ENCODE measurements around the gene CHAF1A. TPM values are rescaled to one million over a fixed set of nuclear protein-coding genes. Genes with fewer than 3 reads are reported as not detected.

The CHAF1A gene
- total and polyA plus RNA-seq, 5 donors from 2014 or later: 2.6 to 28.9 (median 4.1) TPM

DNA sequence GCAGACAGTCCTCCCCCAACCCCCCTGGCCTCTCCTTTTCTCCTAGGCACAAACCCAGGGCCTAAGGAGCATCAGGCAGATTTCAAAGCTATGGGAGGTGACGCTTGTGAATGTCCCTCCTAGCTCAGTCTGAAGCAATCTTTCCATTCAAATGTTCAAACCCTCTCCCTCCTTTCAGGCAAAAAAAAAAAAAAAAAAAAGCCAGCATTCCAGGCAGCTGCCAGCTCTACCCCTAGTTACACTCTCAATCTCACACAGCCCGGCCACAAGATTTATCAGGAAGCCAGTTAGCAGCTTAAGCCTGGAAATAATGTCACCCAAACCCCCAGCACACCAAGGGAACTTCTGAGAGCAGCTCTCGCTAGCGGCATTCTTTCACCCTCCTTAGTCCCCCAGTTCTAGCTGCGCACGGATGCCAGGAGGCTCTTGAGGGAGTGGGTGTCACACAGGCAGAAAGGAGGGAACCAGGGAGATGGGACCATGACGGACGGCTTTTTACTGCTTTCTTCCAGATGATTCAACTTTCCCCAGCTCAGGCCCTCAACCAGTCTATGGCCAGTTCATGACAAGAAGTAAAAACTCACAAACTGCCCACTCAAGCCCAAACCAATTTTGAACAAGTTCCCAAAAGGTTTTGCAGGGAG lies 8.4 kb upstream of the CHAF1A start:
- Histone ChIP-seq H3K27me3 (ENCODE audit: control insufficient read depth, insufficient read depth, low read length) (no peaks in the 10 kb centered on the region), H3K27ac (ENCODE audit: insufficient read depth, low read length, poor library complexity, severe bottlenecking) (no peak overlapping the region), H3K36me3 (ENCODE audit: control insufficient read depth, insufficient read depth, low read length) (peaks cover 29% of the 10 kb centered on the region), H3K4me3 (ENCODE audit: low read depth, low read length) (no peak overlapping the region), H3K4me1 (ENCODE audit: control insufficient read depth, insufficient read depth, low read length, poor library complexity, severe bottlenecking) (peaks cover 47% of the 10 kb centered on the region), H3K9me3 (ENCODE audit: control insufficient read depth in 2 of 2, low read length in 2 of 2) (no peaks in the 10 kb centered on the region)
- ATAC-seq (ENCODE audit: low read depth in 2 of 2) (no peak), DNase-seq (no peak)
- Mint-ChIP-seq H3K27me3 (no peaks in the 10 kb centered on the region), H3K36me3 (peaks cover 16% of the 10 kb centered on the region), H3K4me1 (peaks cover 0 to 83% (median 48%) of the 10 kb centered on the region in 4 donors), H3K9me3 (no peaks in the 10 kb centered on the region), H3K27ac (peak overlapping the region in 2 of 3 donors; percentile 44 to 83), H3K4me3 (peak overlapping the region in 3 of 4 donors; percentile 11 to 33 (median 29))

DNA sequence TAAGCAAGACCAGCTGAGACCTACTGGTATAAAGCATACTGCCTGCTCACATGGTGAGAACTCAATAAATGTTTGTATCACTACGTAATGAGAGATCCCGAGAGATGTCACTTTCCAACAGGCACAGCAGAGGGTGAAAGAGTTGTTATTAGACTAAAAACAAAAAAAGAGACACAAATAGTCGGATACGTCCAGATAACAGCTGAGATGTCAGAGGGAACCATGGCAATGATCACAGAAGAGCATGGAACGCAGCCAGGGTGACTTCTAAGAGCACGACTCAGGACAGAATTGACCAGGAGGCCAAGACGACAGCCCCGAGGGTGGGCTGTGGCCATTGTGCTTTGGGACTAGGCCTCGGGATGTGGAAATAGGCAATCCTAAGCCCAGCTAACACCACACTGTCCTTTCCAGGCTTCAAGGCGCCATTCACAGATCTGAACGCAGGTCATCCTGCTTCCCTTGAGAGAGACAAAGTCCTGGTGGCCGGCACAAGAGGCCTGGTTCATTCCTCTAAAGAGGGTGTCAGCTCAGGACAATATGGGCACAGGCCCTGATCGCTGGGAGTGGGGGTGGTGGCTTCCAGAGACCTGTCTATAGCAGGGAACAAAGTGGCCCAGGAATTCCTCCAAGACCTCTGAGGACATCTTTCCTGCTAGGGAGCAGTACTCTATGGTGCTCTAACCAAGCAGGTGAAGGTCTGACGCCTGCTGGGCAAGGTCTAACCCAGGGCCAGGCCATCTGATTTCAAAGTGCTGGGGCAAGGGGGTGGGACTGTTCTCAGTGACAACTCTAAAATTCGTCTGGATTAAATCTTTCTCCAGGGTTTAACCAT lies 5.3 kb upstream of the CHAF1A start:
- Histone ChIP-seq H3K27ac (ENCODE audit: insufficient read depth, low read length, poor library complexity, severe bottlenecking) (no peak overlapping the region), H3K4me1 (ENCODE audit: control insufficient read depth, insufficient read depth, low read length, poor library complexity, severe bottlenecking) (peaks cover 52% of the 10 kb centered on the region), H3K36me3 (ENCODE audit: control insufficient read depth, insufficient read depth, low read length) (peaks cover 16% of the 10 kb centered on the region), H3K4me3 (ENCODE audit: low read depth, low read length) (no peak overlapping the region), H3K9me3 (ENCODE audit: control insufficient read depth in 2 of 2, low read length in 2 of 2) (no peaks in the 10 kb centered on the region), H3K27me3 (ENCODE audit: control insufficient read depth, insufficient read depth, low read length) (no peaks in the 10 kb centered on the region)
- H3K4me3 Mint-ChIP-seq: peak overlapping the region; percentile 27 to 92 (median 66)
- H3K4me1 Mint-ChIP-seq: peaks cover 3 to 81% (median 56%) of the 10 kb centered on the region in 4 donors
- ATAC-seq (ENCODE audit: low read depth in 2 of 2) (no peak), DNase-seq (no peak)
- no peaks in the 10 kb centered on the region for H3K9me3 Mint-ChIP-seq
- H3K27ac Mint-ChIP-seq: peak overlapping the region in 2 of 3 donors; percentile 38 to 73
- H3K36me3 Mint-ChIP-seq: peaks cover 14% of the 10 kb centered on the region
- H3K27me3 Mint-ChIP-seq: no peaks in the 10 kb centered on the region

DNA sequence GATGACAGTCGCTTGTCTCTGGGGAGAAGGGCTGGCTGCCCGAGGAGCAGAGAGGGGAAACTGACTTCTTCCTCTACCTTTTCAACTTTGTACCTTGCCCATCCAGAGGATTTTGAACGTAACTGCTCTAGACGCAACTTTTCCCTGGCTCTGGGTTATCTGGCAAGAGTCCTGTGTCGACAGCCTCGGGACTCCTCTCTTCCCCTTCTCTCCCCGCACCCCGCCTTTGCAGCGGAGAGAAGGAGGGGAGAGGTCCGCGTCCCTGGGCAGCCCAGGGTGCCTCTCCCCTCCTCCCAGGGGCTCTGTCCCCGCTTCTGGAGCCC lies 2.7 kb upstream of the CHAF1A start:
- peaks cover 13% of the 10 kb centered on the region for H3K36me3 Mint-ChIP-seq
- H3K4me1 Mint-ChIP-seq: peaks cover 11 to 81% (median 56%) of the 10 kb centered on the region in 4 donors
- no peaks in the 10 kb centered on the region for H3K27me3 Mint-ChIP-seq
- H3K36me3 ChIP-seq (ENCODE audit: control insufficient read depth, insufficient read depth, low read length): peaks cover 8% of the 10 kb centered on the region
- H3K4me1 ChIP-seq (ENCODE audit: control insufficient read depth, insufficient read depth, low read length, poor library complexity, severe bottlenecking): peaks cover 54% of the 10 kb centered on the region
- DNase-seq: peak in 2 of 3 donors; percentile 12 to 43
- H3K9me3 ChIP-seq (ENCODE audit: control insufficient read depth in 2 of 2, low read length in 2 of 2): no peaks in the 10 kb centered on the region
- ATAC-seq (ENCODE audit: low read depth in 2 of 2): no peak
- no peaks in the 10 kb centered on the region for H3K9me3 Mint-ChIP-seq
- H3K27ac Mint-ChIP-seq: peak overlapping the region; percentile 86 to 91 (median 89)
- no peaks in the 10 kb centered on the region for H3K27me3 ChIP-seq (ENCODE audit: control insufficient read depth, insufficient read depth, low read length)
- peak overlapping the region; percentile 84 for H3K27ac ChIP-seq (ENCODE audit: insufficient read depth, low read length, poor library complexity, severe bottlenecking)
- peak overlapping the region; percentile 97 for H3K4me3 ChIP-seq (ENCODE audit: low read depth, low read length)
- peak overlapping the region; percentile 91 to 98 (median 92) for H3K4me3 Mint-ChIP-seq

DNA sequence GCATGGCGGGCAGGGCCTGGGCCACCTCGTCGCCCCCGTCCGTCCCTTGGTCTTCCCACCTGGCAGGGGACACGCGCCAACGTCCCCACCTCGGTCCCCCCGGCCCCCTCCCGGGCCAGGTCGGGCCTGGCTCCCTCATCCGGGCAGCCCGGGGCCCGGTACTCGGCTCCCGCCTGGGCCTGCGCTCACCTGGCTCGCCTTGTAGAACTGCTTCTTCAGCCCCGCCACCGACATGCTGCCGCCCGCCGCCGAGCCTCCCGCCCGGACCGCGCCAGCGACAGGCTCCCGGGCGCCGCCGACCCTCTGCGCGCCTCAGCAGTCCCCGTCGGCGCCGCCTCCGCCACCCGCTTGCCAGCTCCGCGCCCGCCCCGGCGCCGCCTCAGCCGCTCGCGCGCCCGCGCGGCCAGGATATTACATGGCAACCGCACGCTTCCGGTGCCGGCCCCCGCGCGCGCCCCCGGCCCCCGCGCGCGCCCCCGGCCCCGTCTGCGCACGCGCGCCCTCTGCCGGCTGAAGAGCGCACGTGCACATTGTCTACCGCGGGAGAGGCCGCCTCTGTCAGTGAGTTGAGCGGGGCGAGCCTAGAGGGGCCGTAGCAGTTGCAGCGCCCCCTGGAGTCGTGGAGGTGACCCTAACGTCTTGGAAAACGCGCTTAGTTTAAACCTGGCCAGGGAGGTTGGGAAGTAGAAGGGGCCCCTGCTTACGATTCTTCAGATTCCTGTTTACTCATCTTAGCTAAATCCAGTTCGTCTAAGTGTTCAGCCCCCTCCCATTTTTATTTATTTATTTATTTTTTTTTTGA lies 2.1 kb upstream of the CHAF1A start, which contains the start of gene SH3GL1:
Gene SH3GL1, minus strand, starts transcription at position 413 of the 802 bp plus-strand sequence. Its CDS starts 179 bp downstream, at position 234.
- no peaks in the 10 kb centered on the region for H3K9me3 Mint-ChIP-seq
- H3K4me1 ChIP-seq (ENCODE audit: control insufficient read depth, insufficient read depth, low read length, poor library complexity, severe bottlenecking): peaks cover 52% of the 10 kb centered on the region

DNA sequence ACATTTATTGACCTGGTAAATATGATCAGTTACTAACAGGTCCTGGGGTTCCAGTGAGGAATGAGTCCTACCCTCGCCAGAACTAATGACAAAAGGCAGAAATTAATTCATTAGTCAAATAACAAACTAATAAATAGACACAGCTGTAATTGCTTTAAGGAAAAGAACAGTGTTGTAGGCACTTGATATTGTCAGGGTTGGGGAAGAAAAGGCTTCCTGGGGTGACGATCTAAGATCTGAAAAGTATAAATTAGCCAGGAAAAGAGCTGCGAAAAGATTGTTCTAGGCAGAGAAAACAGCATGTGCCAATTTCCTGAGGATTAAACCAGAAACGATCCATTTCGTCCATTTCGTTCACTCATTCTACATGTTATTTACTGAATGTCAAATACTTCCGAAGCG lies 670 bp upstream of the CHAF1A start:
- Mint-ChIP-seq H3K9me3 (no peaks in the 10 kb centered on the region), H3K27me3 (no peaks in the 10 kb centered on the region), H3K36me3 (peaks cover 9% of the 10 kb centered on the region), H3K4me3 (peak overlapping the region; percentile 84 to 92 (median 88)), H3K27ac (peak overlapping the region; percentile 87 to 98 (median 97)), H3K4me1 (peaks cover 11 to 67% (median 44%) of the 10 kb centered on the region in 4 donors)
- Histone ChIP-seq H3K4me1 (ENCODE audit: control insufficient read depth, insufficient read depth, low read length, poor library complexity, severe bottlenecking) (peaks cover 52% of the 10 kb centered on the region), H3K36me3 (ENCODE audit: control insufficient read depth, insufficient read depth, low read length) (no peaks in the 10 kb centered on the region), H3K27me3 (ENCODE audit: control insufficient read depth, insufficient read depth, low read length) (no peaks in the 10 kb centered on the region), H3K4me3 (ENCODE audit: low read depth, low read length) (peak overlapping the region; percentile 87), H3K27ac (ENCODE audit: insufficient read depth, low read length, poor library complexity, severe bottlenecking) (peak overlapping the region; percentile 98), H3K9me3 (ENCODE audit: control insufficient read depth in 2 of 2, low read length in 2 of 2) (no peaks in the 10 kb centered on the region)
- DNase-seq: no peak
- ATAC-seq (ENCODE audit: low read depth in 2 of 2): no peak

More for the DNA sequence above, 2.1 kb upstream of the CHAF1A start, which contains the start of gene SH3GL1:
- peaks cover 8% of the 10 kb centered on the region for H3K36me3 Mint-ChIP-seq
- no peaks in the 10 kb centered on the region for H3K9me3 ChIP-seq (ENCODE audit: control insufficient read depth in 2 of 2, low read length in 2 of 2)
- H3K4me3 ChIP-seq (ENCODE audit: low read depth, low read length): peak within 1 kb of the TSS; percentile 97
- peak; percentile 69 to 74 for ATAC-seq (ENCODE audit: low read depth in 2 of 2)
- H3K4me3 Mint-ChIP-seq: peak within 1 kb of the TSS; percentile 91 to 98 (median 92)
- no peaks in the 10 kb centered on the region for H3K27me3 Mint-ChIP-seq
- peak within 1 kb of the TSS; percentile 86 to 98 (median 97) for H3K27ac Mint-ChIP-seq
- peaks cover 11 to 79% (median 52%) of the 10 kb centered on the region in 4 donors for H3K4me1 Mint-ChIP-seq
- no peaks in the 10 kb centered on the region for H3K27me3 ChIP-seq (ENCODE audit: control insufficient read depth, insufficient read depth, low read length)
- H3K36me3 ChIP-seq (ENCODE audit: control insufficient read depth, insufficient read depth, low read length): peaks cover 3% of the 10 kb centered on the region
- H3K27ac ChIP-seq (ENCODE audit: insufficient read depth, low read length, poor library complexity, severe bottlenecking): peak within 1 kb of the TSS; percentile 98
- peak; percentile 85 to 94 (median 90) for DNase-seq

DNA sequence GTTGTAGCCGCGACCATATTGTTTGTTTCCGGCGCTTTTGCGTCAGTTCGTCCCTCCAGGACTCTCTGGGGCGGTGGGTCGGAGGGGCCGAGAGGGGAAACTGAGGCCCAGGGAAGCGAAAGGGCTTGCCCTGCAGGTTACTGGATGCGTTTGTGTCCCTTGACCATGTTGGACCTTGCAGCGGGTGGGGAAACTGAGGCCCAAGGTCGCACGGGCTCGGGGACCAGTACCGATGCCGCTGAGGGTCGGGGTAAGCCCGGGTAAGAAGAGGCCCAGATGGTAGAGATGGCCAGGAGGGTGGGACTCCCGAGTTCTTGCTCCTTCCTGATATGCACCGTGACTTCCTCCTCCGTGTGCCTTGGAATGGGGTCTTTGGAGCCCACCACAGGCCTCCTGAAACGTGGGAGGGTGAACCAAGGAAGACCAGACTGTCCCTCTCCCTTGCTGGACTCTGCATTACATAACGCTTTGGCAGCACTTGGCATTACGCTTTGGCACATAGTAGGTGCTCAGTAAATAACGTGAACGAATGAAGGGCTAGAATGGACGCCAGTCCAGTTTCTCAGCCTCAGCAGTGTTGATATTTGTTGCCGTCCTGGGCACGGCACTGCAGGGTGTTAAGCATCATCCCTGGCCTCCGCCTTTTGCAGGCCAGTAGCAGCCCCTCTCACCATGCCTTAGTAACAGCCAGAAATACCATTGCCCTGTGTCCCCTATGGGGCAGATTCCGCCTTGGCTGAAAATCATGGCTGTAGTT lies 743 bp downstream of the CHAF1A start:
- peaks cover 40% of the 10 kb centered on the region for H3K4me1 ChIP-seq (ENCODE audit: control insufficient read depth, insufficient read depth, low read length, poor library complexity, severe bottlenecking)
- peak overlapping the region; percentile 74 for H3K4me3 ChIP-seq (ENCODE audit: low read depth, low read length)
- Mint-ChIP-seq H3K4me3 (peak overlapping the region; percentile 77 to 91 (median 88)), H3K36me3 (peaks cover 10% of the 10 kb centered on the region), H3K27me3 (no peaks in the 10 kb centered on the region), H3K9me3 (no peaks in the 10 kb centered on the region), H3K4me1 (peaks cover 11 to 56% (median 37%) of the 10 kb centered on the region in 4 donors), H3K27ac (peak overlapping the region in 2 of 3 donors; percentile 78 to 89)
- ATAC-seq (ENCODE audit: low read depth in 2 of 2) (no peak), DNase-seq (no peak)
- peak overlapping the region; percentile 98 for H3K27ac ChIP-seq (ENCODE audit: insufficient read depth, low read length, poor library complexity, severe bottlenecking)
- no peaks in the 10 kb centered on the region for H3K36me3 ChIP-seq (ENCODE audit: control insufficient read depth, insufficient read depth, low read length)
- H3K9me3 ChIP-seq (ENCODE audit: control insufficient read depth in 2 of 2, low read length in 2 of 2): no peaks in the 10 kb centered on the region
- no peaks in the 10 kb centered on the region for H3K27me3 ChIP-seq (ENCODE audit: control insufficient read depth, insufficient read depth, low read length)

DNA sequence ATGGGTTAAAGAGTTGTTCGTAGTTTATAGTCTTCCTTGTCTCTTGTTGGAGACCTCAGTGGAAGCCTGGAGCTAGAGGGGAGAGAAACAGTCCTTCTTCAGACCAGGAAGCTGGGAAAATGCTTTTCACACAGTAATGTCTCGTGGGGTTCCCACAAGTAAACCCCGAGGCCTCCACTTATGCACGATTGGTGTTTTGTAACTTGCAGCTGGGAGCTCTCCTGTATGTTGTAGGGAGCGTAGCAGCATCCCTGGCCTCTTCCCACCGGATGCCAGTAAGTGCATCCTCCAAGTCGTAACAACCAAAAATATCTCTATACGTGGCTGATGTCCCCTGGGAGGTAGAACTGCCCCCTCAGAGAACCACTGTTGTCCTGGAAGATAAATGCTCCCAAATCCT lies 3.5 kb downstream of the CHAF1A start:
- Histone ChIP-seq H3K36me3 (ENCODE audit: control insufficient read depth, insufficient read depth, low read length) (peaks cover 10% of the 10 kb centered on the region), H3K4me3 (ENCODE audit: low read depth, low read length) (no peak overlapping the region), H3K4me1 (ENCODE audit: control insufficient read depth, insufficient read depth, low read length, poor library complexity, severe bottlenecking) (peaks cover 20% of the 10 kb centered on the region), H3K27ac (ENCODE audit: insufficient read depth, low read length, poor library complexity, severe bottlenecking) (no peak overlapping the region), H3K9me3 (ENCODE audit: control insufficient read depth in 2 of 2, low read length in 2 of 2) (no peaks in the 10 kb centered on the region), H3K27me3 (ENCODE audit: control insufficient read depth, insufficient read depth, low read length) (no peaks in the 10 kb centered on the region)
- Mint-ChIP-seq H3K4me3 (peak overlapping the region in 1 of 4 donors; percentile 81), H3K27ac (peak overlapping the region in 2 of 3 donors; percentile 68 to 86), H3K4me1 (peaks cover 11 to 35% (median 25%) of the 10 kb centered on the region in 4 donors), H3K27me3 (no peaks in the 10 kb centered on the region), H3K9me3 (no peaks in the 10 kb centered on the region), H3K36me3 (peaks cover 14% of the 10 kb centered on the region)
- DNase-seq (no peak), ATAC-seq (ENCODE audit: low read depth in 2 of 2) (no peak)

All from CD4-positive, CD25-positive, alpha-beta regulatory T cell (primary cell).